T1000 (cell line): Measurements from ENCODE around the gene SH2B3.
"Not testable (repeated sequence)": the region's sequence is repeated elsewhere in the genome, so short reads cannot be mapped to it uniquely, and the experiment has no call there.

Experiments used
- DNase-seq: peaks from one replicate; lab custom pipeline; 2025; ENCODE audit warnings: mixed read lengths; lab: John Stamatoyannopoulos, UW

Gene SH2B3

GRCh38 chr12:111405859-111406473 is at the start of gene SH2B3:
SH2B3 (plus strand) TSS chr12:111405923; CDS start chr12:111418146, 12,223 bp downstream.
- DNase-seq = peak; percentile 70

- no peak for DNase-seq
Measured at GRCh38 chr12:111359231-111359913, 46.4 kb upstream of the SH2B3 start.

- no peak for DNase-seq
Measured at GRCh38 chr12:111359914-111360276, 45.8 kb upstream of the SH2B3 start.

- no peak for DNase-seq
Measured at GRCh38 chr12:111360325-111360930, 45.3 kb upstream of the SH2B3 start.

- no peak for DNase-seq
Measured at GRCh38 chr12:111361073-111361716, 44.5 kb upstream of the SH2B3 start.

DNA sequence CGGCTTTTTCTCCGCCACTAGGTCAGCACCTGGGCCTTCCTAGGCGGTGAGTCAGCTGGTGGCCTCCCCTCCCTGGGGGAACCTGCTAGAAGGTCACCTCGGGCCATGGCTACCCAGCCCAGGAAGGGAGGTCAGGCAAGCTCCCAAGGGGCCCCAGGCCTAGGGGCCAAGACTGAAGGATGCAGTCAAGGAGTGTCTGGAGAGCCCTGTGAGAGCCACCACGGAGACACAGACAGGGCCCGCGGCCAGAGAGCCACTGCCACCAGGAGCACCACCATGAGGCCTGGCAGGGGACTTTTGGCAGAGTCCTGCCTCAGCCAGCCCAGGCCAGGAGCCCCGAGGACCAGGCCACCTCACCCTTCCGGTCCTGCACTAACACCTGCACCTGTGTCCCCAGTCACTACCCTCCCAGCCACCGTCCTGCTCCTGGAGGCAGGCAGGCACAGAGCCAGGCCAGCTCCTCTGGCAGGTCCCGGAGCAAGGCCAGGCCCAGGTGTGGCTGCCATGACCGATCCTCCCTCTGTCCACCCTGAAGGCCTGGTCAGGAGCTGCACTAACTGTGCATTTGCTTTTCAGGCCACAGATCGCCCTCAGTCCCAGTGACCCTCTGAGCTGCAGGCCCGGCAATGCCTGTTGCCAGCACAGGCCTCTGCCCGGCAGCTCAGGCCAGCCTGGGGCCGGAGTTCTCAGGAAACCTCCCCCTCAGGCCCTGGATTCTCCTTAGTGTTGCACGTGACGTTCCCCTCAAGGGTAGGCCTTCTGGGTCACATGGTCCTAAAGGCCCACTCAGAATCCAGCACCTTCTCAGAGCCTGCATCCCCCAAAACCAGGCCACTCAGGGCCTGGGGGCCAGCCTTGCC is 43.8 kb upstream of the SH2B3 start:
- no peak for DNase-seq

GRCh38 chr12:111362687-111363475 is 42.8 kb upstream of the SH2B3 start:
- DNase-seq = no peak

GRCh38 chr12:111363578-111363977 is 42.1 kb upstream of the SH2B3 start:
- no peak for DNase-seq

DNA sequence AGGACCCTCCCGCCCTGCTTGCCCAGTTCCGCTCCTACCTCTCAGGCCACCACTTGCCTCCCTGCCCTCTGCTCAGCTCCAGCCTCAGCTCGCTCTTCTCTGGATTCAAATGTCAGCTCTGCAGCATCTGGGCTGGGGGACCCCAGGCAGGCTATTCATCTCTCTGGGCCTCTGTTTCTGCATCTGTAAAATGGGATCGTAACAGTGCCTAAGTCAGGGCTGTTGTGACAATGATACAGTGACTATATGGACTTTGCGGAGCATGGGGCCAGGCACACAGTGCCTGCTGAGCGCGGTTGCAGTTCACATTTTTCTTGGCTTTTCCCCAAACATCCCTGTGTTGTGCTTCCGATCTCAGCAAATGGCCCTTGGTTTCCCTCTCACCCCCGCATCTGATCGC is 39.6 kb upstream of the SH2B3 start:
- DNase-seq = no peak

DNA sequence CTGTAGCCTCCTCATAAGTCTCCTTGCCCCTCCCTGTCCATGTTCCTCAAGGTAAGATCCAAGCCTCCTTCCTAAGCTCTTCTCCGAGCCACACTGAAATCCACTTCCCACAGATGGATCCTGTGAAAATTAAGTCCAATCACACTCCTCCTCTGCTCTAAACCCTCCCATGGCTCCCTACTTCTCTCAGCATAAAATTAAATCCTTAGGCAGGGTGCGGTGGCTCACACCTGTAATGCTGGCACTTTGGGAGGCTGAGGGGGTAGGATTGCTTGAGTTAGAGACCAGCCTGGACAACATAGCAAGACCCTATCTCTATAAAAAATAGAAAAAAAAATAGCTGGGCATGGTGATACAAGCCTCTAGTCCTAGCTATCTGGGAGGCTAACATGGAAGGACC is 39.1 kb upstream of the SH2B3 start:
- no peak for DNase-seq

GRCh38 chr12:111367661-111368221 is 38.0 kb upstream of the SH2B3 start:
- DNase-seq = no peak

- no peak for DNase-seq
Measured at GRCh38 chr12:111368291-111368787, 37.4 kb upstream of the SH2B3 start.

- DNase-seq = peak; percentile 71
Measured at GRCh38 chr12:111368788-111369495, 36.8 kb upstream of the SH2B3 start, which contains the start of gene PHETA1. PHETA1 (minus strand) TSS chr12:111369095; CDS start chr12:111363427, 5,668 bp downstream.

DNA sequence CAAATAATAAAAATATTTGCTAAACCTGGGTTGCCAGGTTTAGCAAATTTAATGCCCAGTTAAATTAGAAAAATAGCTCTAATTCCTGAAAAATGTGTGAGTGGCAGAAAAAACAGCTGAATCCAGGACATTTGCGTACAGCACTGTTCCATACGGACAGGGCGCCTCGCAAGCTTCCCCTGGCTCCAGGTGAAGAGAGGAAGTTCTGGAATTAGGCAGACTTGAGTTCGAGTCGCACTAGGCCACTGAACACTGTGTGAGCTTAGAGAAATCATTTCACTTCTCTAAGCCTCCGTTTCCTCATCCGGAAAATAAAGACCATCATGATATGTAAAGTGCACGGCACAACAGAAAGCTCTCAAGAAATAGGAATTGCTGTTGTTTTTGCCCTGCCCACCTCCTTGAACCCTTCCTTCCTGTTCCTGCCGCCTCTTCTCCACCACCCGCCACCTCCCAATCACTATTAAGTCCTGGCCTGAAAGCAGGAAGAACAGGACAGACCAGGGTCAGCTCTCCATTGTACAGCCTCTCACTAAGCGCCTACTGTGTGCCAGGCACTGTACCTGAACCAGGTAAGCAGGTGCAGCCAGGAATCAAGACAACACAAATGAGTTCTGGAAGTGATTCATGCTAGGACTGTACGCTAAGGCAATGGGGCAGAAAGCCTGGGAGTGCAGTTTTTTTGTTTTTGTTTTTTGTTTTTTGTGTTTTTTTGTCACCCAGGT is 36.1 kb upstream of the SH2B3 start:
- no peak for DNase-seq

GRCh38 chr12:111373231-111373630 is 32.5 kb upstream of the SH2B3 start:
- DNase-seq = not testable (repeated sequence)

DNA sequence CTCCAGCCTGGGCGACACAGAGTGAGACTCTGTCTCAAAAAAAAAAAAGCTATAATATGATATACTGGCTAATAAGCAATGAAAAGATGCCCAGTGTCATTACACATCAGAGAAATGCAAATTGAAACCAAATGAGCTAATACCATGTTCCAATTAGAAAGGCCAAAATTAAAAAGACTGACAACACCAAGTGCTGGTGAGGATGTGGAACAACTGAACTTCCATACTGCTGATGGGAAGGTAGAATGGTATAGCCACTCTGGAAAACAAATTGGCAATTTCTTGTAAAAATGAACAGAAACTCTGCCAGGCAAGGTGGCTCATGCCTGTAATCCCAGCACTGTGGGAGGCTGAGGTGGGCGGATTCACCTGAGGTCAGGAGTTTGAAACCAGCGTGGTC is 28.3 kb upstream of the SH2B3 start:
- DNase-seq = no peak

- DNase-seq = no peak
Measured at GRCh38 chr12:111379942-111380554, 25.7 kb upstream of the SH2B3 start.

GRCh38 chr12:111384596-111384995 is 21.1 kb upstream of the SH2B3 start:
- no peak for DNase-seq

- no peak for DNase-seq
Measured at GRCh38 chr12:111386885-111387284, 18.8 kb upstream of the SH2B3 start.
